GM19324 (cell line): Measurements from ENCODE around the gene ERVV-1.
"Not testable (repeated sequence)": the region's sequence is repeated elsewhere in the genome, so short reads cannot be mapped to it uniquely, and the experiment has no call there.

Source experiments
- ATAC-seq: cut with Tn5 transposase; IDR thresholded peaks from one replicate; pipeline ENCODE4 v1.9.1; 2021; ENCODE audit warnings: mild to moderate bottlenecking, moderate library complexity; ENCODE audit not compliant: unreplicated experiment, low FRiP score

ERVV-1 gene, protein sequence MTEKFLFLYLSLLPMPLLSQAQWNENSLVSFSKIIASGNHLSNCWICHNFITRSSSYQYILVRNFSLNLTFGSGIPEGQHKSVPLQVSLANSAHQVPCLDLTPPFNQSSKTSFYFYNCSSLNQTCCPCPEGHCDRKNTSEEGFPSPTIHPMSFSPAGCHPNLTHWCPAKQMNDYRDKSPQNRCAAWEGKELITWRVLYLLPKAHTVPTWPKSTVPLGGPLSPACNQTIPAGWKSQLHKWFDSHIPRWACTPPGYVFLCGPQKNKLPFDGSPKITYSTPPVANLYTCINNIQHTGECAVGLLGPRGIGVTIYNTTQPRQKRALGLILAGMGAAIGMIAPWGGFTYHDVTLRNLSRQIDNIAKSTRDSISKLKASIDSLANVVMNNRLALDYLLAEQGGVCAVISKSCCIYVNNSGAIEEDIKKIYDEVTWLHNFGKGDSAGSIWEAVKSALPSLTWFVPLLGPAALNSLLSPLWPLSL

DNA sequence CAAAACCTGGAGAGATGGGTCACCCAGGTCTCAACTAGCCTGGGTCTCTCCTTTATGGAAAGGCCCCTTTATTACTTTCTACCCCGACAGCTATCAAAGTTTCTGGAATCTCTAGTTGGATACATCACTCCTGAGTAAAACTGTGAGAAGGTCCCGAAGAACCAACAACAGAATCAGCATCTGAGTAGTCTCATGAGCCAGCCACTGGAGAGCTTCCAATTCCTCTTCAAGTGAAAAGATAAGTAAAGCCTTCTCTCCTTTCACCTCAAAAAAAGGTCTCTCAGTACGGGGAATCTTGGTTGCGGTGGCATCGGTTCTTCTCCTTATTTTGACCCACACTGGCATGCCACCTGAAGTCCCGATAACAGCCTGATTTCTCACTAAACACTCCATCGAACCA lies at the start of gene ERVV-1:
TSS of gene ERVV-1 (plus strand) at position 301 of the 400 bp plus-strand sequence. CDS start 170 bp downstream, outside the sequence.
- ATAC-seq, result no peak

DNA sequence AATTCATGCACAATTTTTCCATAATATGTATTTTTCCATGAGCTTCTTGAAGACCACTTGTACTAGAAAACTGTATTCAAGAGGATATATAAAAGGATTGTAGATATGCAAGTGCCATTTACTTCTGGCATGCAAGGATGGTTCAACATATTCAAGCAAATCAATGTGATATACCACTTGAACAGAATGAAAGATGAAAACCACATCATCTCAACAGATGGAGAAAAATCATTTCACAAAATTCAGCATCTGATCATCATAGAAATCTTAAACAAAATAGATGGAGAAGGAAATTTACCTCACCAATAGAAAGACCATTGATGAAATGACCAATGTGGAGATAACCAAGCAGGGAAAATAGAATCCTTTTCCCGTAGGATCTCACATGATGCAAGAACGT lies 45.9 kb upstream of the ERVV-1 start:
- no peak for ATAC-seq

DNA sequence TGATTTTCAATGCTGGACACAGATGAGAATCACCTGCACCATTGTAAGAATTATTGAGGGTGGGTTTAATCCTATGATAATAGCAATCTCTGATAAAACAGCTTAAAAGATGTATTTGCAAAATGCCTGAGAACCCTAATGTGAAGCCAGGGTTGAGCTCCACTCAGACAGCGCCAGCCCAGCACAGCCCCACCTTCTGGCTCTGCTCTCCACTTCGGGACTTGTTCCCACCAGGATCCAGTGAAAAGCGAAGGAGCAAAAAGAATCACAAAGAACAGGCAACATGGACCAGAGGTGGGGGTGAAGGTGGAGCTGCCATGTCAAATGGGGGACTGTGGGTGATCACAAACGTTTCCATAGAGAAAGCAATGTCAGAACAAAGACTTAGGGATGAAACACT lies 32.4 kb upstream of the ERVV-1 start:
- no peak for ATAC-seq

DNA sequence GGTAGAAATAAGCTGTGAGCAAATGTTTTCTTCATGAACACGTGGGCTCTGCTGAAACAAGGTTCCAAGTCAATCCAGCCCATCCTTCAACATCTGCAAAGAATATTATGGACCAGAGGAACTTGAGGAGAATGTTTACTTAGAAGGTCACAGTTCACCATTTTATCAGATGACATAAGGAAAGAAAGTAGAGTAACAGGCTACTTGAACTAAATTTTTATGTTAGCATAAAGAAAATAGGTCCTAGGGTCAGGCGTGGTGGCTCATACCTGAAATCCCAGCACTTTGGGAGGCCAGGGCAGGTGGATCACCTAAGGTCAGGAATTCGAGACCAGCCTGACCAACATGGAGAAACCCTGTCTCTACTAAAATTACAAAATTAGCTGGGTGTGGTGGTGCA lies 30.6 kb upstream of the ERVV-1 start:
- ATAC-seq, result not testable (repeated sequence)

DNA sequence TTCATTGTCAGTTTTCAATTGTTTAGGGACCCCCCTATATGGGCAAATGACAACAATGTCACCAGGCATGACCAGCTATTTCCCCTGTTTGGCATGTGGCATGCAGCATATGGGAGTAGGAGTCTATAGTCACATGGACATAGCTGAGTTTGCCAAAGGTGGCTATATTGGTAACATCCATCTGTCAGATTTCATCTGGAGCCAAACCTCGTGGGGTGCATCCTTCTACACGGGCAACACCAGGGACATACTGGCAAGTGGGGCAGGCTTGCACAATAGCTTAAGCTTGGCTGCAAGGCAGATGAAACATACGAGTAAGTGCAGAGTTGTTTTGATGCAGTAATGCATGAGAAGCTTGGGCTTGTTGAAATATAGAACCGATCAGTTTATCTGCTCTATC lies 26.5 kb upstream of the ERVV-1 start:
- no peak for ATAC-seq

DNA sequence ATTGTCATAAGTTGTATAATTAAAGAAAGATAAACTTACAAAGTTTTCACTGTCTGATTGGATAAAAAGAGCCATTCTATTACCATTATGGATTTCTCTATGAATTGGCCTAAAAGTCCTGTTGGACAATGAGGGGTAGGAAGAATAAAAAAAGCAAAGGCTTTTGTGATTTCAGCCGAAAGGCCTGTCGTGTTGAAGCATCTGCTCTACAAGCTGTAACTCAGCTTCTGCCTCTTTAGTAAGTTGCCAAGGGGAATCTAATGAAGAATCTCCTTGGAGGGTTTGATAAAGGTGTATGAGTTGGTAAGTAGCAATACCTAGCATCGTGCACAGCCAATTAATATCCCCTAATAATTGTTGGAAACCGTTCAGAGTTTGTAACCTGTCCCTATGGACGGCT lies 25.2 kb upstream of the ERVV-1 start:
- ATAC-seq, result no peak

DNA sequence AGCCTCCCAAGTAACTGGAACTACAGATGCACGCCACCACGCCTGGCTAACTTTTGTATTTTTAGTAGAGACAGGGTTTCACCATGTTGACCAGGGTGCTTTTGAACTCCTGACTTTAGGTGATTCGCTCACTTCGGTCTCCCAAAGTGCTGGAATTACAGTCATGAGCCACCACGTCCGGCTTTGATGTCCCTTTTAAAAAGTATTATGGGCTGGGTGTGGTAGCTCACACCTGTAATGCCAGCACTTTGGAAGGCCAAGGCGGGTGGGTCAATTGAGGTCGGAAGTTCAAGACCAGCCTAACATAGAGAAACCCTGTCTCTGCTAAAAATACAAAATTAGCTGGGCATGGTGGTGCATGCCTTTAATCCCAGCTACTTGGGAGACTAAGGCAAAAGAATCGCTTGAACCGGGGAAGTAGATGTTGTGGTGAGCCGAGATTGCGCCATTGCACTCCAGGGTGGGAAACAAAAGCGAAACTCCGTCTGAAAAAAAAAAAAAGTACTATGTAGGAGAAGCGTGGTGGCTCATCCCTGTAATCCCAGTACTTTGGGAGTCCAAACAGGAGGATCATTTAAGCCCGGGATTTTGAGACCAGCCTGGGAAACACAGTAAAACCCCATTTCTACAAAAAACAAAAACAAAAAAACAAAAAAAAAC lies 22.8 kb upstream of the ERVV-1 start:
- no peak for ATAC-seq

DNA sequence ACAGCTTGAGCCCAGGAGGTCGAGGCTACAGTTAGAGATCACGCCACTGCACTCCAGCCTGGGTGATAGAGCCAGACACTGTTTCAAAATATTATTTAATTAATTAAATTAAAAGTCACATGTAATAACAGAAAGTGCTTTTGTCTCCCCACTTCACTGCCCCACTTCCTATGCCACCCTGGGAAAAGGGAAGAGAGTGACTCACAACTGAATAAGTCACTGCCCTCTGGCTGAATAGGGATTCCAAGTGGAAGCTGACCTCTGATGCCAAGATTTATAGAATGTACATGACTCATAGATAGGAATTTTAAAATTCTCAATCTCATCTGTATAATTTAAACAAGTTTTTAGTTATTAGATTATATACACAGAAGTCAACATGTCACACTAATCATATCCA lies 22.2 kb upstream of the ERVV-1 start:
- no peak for ATAC-seq

DNA sequence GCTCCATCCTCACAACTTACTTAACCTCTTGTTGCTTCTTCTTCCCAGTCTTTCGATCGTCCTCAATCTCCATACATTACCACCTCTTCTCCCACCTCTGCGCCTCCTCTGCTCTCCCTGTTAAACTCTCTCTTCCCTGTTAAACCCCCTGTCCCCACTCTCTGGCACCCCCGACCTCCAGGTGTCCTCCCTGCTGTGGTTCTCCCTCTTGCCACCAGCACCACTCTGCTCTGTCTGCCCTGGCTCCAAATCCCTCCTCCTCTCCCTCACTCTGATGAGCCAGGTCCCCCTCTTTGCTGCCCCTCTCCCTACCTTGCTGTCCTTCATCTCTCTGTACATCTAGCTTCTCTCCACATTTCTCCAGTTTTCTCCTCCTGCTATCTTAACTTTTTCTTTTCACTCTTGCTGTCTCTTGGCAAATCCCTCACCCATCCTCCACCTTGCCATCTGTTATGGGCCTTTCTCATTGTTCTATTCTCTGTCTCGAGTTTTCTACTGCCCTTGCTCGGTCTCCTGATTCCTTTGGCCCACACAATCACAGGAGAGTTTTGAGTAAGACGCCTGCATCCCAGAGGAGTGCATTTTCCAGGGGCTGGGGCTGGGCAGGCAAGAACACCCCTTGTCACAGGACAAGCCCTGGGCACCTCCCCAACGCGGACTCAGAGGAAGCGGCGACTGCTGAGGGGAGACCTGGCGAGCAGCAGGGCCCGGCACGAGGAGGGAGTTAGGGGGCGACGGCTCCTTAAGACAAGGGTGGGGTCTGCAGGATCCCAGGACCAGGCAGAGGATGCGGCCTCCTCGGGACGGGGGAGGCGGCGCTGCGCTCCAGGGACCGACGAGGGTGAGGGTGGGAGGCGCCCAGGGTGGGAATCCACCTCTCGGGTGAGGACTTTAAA lies 21.4 kb upstream of the ERVV-1 start:
- ATAC-seq, result no peak

DNA sequence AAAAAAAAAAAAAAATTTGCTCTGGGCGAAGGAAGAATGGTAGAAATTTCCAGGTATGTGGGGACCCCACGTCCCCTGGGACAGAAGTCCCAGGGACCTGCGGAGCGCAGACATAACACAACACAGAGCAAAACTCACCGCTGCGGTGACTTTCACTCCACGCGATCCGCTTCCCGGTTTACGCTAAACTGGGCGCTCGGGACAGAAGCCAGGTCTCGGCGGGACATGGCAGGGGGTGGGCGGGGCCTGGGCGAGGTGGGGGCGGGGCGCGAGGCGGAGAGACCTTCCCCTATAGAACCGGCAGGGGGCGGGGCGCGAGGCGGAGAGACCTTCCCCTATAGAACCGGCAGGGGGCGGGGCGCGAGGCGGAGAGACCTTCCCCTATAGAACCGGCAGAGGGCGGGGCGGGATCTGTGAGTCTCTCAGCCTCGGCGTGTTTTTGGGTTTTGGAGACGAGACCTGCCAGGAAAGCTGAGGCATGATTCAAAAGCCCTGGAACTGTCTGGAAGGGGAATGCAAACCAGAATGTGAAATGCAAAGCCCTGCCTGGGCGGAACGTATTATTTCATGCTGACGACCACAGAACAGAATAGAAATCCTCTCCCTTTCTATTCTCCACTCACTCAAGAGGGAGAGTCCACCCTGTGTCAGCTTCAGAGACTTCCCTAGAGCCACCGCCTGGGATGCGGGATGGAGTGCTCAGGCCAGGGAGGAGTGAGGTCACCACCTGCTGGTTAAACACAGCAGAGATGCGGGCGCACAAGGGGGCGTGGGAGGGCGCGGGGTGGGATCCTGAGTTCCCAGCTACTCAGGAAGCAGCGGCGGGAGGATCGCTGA lies 20.2 kb upstream of the ERVV-1 start:
- no peak for ATAC-seq

DNA sequence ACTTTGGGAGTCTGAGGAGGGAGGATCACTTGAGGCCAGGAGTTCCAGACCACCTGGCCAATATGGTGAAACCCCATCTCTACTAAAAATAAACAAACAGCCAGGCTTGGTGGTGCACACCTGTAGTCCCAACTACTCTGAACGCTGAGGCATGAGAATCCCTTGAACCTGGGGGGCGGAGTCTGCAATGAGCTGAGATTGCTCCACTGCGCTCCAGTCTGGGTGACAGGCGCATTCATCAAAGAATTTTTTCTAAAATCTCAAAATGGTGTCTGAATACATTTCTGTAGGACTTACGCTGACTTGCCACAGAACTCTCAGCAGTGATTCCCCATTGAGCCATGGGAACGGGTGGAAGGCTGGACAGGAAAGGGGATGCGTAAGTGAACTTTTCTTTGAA lies 18.0 kb upstream of the ERVV-1 start:
- no peak for ATAC-seq

DNA sequence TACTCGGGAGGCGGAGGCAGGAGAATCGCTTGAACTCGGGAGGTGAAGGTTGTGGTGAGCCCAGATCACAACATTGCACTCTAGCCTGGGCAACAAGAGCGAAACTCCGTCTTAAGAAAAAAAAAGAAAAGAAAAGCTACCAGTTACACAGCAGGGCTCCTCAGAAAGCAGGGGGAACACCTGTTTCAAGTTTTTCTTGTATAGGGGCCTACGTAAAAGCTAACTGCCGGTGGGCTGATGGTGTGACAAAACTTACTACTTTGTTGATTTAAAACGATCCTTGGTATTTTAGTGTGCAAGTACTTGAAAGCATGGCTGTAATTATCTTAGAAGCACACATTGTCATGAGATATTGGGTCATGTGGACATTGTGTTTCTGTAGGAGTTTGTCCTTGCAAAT lies 15.7 kb upstream of the ERVV-1 start:
- ATAC-seq, result no peak

DNA sequence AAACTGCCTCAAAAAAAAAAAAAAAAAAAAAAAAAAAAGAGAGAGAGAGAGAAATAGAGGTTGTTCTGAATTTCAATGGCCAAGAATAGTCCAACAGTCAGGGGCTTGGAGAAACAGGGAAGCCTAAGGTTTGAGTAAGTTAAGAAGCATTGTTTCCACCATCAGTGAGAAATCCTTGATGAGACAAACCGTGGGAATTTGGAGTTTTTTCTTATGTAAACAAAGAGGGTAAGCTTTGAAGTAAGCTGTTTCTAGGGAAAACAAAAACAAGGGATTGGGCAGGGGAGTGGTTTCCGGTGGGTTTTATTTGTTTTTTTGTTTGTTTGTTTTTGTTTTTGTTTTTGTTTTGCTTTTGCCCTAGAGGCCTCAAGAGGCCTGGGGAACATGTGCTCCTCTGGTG lies 11.2 kb upstream of the ERVV-1 start:
- no peak for ATAC-seq

DNA sequence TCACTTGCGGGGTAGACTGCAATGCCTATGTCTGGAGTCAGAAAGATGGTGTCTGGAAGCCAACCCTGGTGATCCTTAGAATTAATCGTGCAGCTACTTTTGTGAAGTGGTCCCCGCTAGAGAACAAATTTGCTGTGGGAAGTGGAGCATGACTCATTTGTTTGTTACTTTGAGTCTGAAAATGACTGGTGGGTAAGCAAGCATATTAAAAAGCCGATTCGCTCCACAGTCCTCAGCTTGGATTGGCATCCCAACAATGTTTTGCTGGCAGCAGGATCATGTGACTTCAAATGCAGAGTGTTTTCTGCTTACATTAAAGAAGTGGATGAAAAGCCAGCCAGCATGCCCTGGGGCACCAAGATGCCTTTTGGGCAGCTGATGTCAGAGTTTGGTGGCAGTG lies 9.5 kb upstream of the ERVV-1 start:
- ATAC-seq, result no peak

DNA sequence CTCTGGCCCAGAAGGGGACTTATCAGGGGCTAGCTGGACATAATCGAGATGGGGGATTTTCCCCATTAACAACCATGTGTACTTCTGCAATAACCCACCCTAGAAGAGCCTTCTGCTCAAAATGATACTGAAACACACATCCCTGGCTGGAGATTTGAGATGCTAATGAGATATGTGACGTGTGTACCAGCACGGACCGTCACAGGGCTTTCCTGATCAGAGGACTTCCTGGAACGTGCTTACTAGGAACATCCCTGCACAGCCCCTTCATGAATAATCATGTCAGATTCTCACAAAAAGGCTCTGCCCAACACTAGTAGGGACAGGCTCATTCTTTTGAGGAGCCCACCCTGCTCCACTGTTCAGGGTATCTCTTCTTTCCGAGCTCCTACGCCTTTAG lies 6.5 kb upstream of the ERVV-1 start:
- no peak for ATAC-seq

DNA sequence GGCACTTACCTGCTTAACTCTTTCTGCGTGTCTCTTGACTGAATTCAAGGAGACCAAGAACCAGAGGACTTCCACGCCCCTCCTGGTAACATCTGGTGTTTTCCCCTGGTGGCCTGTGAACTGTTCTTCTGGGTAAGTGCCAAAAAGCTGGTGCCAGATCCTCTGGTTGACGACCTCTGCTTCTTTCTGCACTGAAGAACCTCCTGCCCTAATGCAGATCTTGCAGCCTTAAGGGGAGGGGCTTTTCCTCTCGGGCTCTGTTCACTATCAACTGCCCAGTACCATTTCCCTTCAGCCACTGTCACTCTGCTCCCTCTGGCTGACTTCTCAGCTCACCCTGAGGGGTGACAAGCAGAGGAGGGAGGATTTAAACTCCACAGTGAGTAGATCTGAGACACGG lies 6.1 kb upstream of the ERVV-1 start:
- ATAC-seq, result no peak

DNA sequence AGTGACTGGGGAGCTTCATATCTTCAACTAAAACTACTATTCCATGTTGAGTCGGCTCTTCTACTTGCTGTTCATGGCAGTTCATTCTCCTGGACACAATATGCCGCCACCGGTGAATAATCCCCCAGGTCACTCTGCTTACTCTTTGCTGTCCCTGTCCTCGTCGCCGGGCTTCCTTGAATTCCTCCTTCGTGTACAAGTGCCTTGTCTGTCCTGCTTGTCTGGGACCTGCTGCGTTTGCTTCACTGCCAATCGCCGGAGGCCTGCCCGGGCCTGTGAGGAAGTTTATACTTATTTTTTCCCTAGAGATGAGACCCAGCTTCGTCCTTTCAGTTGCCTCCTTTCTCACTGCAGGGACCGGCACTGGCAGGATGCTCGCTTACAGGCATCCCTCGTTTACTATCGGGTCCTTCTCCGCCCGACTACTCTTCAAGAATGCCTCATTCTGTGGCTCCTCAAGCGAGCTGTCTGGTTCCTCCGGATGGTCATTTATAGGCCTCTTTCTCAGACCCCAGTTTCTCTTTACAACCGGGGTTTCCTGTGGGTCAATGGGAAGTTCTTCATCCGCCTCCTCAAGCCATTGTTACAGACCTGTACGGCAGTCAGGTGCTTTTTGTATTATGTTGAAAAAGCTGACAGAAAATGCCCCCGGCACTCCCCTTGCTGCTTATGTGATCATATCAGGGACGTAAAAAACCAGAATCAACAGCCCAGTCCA lies 5.5 kb upstream of the ERVV-1 start:
- no peak for ATAC-seq

DNA sequence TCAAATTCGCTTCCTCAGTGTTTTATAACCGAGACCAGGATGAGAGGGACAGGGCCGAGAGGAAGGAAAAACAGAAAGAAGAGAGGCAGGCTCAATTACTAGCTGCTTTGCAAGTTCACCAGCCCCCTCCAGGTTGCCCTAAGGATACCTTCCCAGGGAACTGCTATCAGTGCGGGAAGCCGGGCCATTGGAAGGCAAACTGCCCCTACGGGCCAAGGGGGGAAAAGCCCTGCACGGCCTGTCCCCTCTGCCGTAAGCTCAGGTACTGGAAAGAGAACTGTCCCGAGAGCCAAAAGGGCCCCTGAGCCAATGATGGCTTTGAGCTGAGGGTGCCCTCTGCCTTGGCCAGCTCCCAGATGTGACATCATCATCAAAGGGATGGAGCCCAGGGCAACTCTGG lies 3.2 kb upstream of the ERVV-1 start:
- no peak for ATAC-seq

DNA sequence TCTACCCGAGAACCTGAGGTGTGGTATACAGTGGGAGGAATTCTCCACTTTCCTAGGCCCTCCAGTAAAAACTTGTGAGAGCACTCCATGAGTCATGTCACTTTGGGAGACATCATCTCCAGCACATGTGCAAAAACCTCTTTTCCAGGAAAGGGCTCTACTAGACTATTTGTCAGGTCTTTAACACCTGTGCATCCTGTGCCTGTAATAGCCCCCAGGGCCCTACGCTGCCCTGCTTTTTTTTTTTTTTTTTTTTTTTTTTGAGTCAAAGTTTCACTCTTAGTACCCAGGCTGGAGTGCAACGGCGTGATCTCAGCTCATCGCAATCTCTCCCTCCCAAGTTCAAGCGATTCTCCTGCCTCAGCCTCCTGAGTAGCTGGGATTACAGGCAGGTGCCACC lies 1.7 kb upstream of the ERVV-1 start:
- no peak for ATAC-seq

DNA sequence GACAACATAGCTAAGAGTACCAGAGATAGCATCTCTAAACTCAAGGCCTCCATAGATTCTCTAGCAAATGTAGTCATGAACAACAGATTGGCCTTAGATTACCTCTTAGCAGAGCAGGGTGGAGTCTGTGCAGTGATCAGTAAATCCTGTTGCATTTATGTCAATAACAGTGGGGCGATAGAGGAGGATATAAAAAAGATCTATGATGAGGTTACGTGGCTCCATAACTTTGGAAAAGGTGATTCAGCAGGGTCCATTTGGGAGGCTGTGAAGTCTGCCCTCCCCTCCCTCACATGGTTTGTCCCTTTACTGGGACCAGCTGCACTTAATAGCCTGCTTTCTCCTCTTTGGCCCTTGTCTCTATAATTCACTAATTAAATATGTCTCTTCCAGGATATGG lies 1.4 kb downstream of the ERVV-1 start:
- no peak for ATAC-seq
